ENCODE measurements around the gene PRELID3B.
A peak's percentile ranks its signal among the peaks of the same experiment; 100 is the strongest.
"Not testable (repeated sequence)": the region's sequence is repeated elsewhere in the genome, so short reads cannot be mapped to it uniquely, and the experiment has no call there.

The PRELID3B gene

GRCh38 chr20:59047938-59048680 is 5.5 kb upstream of the PRELID3B start:
- no peak for DNase-seq

DNA sequence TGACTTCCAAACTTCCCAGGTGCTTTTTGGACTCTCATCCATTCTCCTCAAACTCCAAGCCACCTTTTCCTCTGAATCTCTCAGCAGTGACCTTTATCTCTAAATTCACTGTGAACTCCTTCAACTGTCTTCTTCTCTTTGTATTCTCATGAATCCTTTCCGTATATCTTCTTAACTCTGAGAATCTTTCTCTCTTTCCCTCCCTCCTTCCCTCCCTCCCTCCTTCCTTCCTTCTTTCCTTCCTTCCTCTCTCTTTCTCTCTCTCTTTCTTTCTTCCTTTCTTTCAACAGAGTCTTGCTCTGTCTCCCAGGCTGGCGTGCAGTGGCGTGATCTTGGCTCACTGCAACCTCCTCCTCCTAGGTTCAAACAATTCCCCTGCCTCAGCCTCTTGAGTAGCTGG is 4.3 kb upstream of the PRELID3B start:
- DNase-seq: no peak

DNA sequence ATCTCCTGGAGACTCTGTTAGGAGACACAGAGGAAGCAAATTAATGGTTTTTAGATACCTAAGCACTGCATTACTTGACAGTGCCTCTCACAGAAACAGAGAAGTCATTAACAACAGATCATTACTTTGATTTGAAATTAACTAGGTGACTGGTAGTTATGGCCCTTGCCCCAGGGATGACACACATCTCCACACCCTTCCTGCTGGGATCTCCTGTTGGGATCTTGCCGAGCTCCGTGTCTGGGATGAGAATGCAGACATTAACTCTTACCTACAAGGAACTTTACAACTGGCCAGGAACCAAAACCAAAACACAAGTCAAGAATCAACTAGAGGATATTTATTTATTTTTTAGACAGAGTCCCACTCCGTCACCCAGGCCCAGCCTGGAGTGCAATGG is 2.2 kb upstream of the PRELID3B start:
- DNase-seq: no peak

DNA sequence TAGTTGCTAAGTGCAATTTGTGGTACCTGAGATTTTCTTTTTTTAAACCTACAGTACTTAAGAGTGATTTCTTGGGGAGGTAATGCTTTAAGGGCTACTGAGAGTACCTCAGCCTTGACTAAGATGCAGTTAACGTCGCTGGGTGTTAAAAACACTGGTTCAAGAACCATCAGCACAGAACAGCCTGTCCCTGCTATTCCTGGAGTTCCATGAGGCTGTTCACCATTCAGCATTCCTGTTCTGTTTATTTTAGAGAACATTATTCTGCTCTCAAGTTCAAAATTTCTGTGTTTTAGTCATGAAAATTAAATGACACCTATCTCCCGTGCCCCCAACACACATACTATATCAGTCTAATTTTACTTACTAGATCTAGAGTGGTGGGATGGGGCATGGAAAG is 1.7 kb upstream of the PRELID3B start:
- no peak for DNase-seq

DNA sequence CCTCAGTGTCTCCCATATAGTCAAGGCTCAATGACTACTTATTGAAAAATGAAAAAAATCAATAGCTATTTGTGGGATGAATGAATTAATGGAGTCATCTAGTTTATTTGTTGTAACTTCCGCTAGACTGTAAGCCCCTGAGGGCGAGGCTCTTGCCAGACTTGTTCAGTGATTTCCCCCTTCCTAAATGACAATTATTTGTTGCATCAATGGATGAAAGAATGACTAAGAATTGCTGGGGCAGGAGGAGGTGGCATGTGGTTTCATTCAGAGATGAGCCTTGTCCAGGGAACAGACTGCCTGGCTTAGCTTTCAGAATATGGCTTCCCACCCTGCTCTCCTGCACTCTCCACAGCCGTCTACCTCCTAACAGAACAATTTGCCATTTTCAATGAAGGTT is 1.1 kb upstream of the PRELID3B start:
- DNase-seq: peak; percentile 41

DNA sequence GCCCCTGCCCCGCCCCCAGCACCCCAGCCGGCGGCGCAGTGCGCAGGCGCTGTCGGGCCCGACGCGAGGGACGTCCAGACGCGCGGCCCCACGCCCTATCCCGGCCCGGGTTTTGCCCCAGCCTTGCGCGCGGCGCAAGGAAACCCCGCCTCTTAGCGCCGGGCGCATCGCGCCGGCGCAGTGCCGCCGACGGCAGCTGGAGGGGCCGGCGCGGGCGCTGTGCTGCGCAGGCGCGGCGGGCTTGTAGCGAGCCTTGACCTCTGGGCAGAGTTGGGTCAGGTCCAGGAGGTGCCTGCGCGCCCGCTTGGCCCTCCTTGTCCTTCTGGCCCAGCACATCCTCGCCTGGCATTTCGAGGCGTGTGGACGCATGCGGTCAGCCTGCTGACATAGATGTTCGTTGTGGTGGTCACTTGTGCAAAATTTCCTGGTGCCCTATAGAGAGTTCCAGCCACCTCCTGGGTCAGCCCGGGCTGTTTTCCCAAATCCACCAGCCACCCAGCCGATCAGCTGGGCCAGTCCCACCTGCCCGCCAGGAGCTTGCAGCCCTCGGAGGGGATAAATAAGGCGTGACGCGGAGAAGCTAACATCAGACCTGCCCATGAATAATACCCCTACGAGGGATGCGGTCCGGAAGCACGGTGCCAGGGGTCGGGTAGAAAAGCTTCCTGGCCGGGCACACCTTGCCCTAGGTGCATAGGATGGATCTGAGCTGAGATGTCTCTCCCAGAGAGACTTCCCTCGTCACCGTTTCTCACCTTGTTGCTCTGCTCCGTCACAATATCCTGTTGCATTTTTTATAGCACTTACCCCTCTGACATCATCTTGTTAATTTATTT is 428 bp upstream of the PRELID3B start:
- peak; percentile 93 for DNase-seq

- DNase-seq: not testable (repeated sequence)
These were observed 1.1 kb downstream of the PRELID3B start for GRCh38 chr20:59041487-59041886.

GRCh38 chr20:59040667-59041066 is 1.9 kb downstream of the PRELID3B start:
- no peak for DNase-seq

DNA sequence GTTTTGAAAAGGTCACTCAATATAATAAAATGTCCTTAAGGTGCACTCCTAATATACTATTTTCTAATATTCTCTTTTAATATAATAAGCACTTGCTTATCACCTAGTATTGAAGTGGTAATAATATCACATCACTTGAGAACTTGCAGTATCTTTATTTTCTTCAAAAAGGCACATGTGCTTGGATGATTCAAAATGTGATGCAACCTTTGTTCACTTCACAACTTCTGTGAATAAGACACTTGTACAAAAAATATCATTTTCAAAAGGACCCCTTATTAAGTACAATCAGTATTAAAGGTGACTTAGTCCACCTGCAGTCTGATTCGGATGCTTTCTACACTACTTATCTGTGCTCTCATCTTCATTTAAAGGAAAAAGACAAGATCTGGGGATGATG is 3.4 kb downstream of the PRELID3B start:
- no peak for DNase-seq

- no peak for DNase-seq
These were observed 5.2 kb downstream of the PRELID3B start for GRCh38 chr20:59037386-59037785.

- DNase-seq: peak; percentile 58
These were observed 7.2 kb downstream of the PRELID3B start for GRCh38 chr20:59035381-59035780.

- DNase-seq: peak; percentile 78
These were observed 8.9 kb downstream of the PRELID3B start for GRCh38 chr20:59033616-59034165.

DNA sequence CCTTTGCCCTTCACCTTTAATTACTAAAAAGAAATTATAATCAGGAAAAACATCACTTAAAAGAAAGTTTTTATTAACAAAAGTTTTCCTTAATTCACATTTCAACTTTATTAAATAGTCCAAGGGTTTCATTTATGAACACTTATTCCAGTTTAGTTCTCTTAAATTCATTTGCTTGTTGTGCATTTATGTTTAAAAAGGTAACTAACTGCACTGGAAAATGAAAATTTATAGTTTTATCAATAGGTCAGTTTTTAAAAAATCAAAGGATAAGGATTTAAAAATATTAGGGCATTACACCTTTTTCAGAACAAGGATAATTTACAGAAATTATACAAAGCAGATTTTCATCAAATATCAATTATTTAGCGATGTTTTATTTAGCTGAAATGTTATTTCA is 9.5 kb downstream of the PRELID3B start:
- DNase-seq: no peak

- peak; percentile 92 for DNase-seq
These were observed 9.9 kb downstream of the PRELID3B start for GRCh38 chr20:59032713-59033059.

GRCh38 chr20:59032023-59032712 is 10.4 kb downstream of the PRELID3B start, which contains the start of gene ATP5F1E:
Gene ATP5F1E, minus strand, starts transcription at chr20:59032335. Its CDS starts 84 bp downstream, at chr20:59032251.
- peak; percentile 97 for DNase-seq

GRCh38 chr20:59031564-59032022 is 11.0 kb downstream of the PRELID3B start:
- peak; percentile 23 for DNase-seq

DNA sequence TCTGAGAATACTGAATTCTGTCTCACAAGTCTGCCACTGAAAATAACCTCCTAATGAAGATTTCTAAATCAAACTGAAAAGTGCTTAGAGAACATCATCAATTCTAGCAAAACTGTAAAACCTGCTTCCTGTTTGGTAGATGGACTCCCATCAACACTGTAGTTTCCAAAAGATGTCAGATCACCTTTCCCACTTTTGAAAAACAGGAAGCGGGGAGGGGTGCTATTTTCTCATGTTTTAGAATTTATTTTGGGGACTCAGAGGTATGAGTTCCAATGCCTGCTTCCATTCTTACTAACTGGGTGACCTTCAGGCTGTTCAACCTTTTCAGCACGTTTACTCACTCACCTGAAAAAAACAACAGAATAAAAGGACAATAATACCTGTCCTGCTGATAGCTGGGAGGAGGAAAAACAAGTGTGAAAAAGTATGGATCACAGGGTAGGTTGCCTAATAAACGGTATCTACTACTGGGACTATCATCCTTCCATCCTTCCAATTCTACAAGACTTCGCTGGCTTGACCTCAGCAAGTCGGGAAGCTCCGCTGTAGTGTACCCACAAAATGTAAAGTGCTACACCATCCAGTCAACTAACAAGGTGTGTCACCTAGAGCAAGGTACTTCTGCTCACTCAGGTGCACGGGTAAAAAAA is 11.5 kb downstream of the PRELID3B start:
- no peak for DNase-seq

GRCh38 chr20:59028812-59029211 is 13.8 kb downstream of the PRELID3B start:
- no peak for DNase-seq

- no peak for DNase-seq
These were observed 14.8 kb downstream of the PRELID3B start for GRCh38 chr20:59027741-59028320.

- no peak for DNase-seq
These were observed 15.5 kb downstream of the PRELID3B start for GRCh38 chr20:59026904-59027740.

DNA sequence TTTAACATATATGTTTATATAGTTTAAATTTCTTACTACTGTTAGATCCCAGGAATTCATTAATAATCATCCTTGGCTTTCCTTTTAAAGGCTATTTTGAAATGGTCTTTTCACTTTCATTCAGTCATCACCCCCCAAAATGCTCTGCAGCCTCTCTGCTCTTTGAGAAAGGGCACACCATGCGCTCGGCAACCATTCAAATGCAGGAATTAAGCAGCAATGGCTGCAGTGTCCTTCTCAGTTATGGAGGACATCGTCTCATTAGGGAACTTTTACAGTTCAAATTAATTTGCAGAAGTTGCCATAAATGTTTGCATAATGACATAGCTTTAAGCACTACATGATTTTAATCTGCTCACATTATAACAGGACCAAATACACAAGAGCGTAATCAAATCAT is 17.1 kb downstream of the PRELID3B start:
- peak; percentile 8 for DNase-seq
